ENCODE measurements around the gene APOL1. TPM values are rescaled to one million over a fixed set of nuclear protein-coding genes. Genes with fewer than 3 reads are reported as not detected.
A peak's percentile ranks its signal among the peaks of the same experiment; 100 is the strongest.

Gene APOL1
- total and polyA plus RNA-seq, 2 donors (not counting 1 experiment from before 2014, with no cell fraction given) = 3.3 to 11.2 TPM

- intact Hi-C loops (cut with micrococcal nuclease) = no loop called here
- no peak overlapping the region for H3K9ac ChIP-seq (ENCODE audit: low read length)
- H3K4me3 ChIP-seq (ENCODE audit: control extremely low read depth in 1 of 5, extremely low read depth in 1 of 5, insufficient read depth in 1 of 5, low read depth in 2 of 5, low read length in 4 of 5) = no peak overlapping the region
- peaks cover 30% of the 10 kb centered on the region for H3K4me1 Mint-ChIP-seq
- no peak overlapping the region for H3K27ac ChIP-seq (ENCODE audit: low read length in 2 of 2)
- DNase-seq (no peak), ATAC-seq (ENCODE audit: low read depth) (no peak)
- no peak overlapping the region for H3K4me3 Mint-ChIP-seq
- H4K20me1 ChIP-seq (ENCODE audit: control insufficient read depth, insufficient read depth, low read length, poor library complexity, severe bottlenecking) = no peaks in the 10 kb centered on the region
- H3K36me3 ChIP-seq (replicated peaks in 1 of 2; ENCODE audit: control extremely low read depth in 1 of 2, control insufficient read depth in 1 of 2, extremely low read depth in 1 of 2, insufficient read depth in 2 of 2, low read length in 1 of 2) = peaks cover 0 to 21% of the 10 kb centered on the region in 2 experiments
- peak overlapping the region; percentile 46 for H3K27ac Mint-ChIP-seq
- no peaks in the 10 kb centered on the region for H3K9me3 ChIP-seq (ENCODE audit: control extremely low read depth in 1 of 3, control insufficient read depth in 2 of 3, insufficient read depth in 1 of 3, low read length in 2 of 3)
- peaks cover 13 to 20% of the 10 kb centered on the region in 2 donors for H3K4me1 ChIP-seq (ENCODE audit: control insufficient read depth in 2 of 2, insufficient read depth in 2 of 2, low read length in 2 of 2)
- TF ChIP-seq CTCF (IDR thresholded peaks at IDR 0.05) (no peak), EZH2 (IDR thresholded peaks at IDR 0.05; ENCODE audit: borderline replicate concordance, insufficient read depth, low read depth, low read length, poor library complexity, severe bottlenecking) (no peak)
- POLR2A ChIA-PET = no interaction called here
- 90% methylated on average over 11 of the region's 13 CpGs for WGBS (ENCODE audit: insufficient coverage)
- no peak overlapping the region for H2AFZ ChIP-seq (ENCODE audit: insufficient read depth, low read depth, low read length, poor library complexity, severe bottlenecking)
- H3K79me2 ChIP-seq (ENCODE audit: control insufficient read depth, insufficient read depth, low read length) = peaks cover 10% of the 10 kb centered on the region
- H3K4me2 ChIP-seq (replicated peaks; ENCODE audit: low read depth, low read length, poor library complexity, severe bottlenecking) = no peak overlapping the region
- H3K27me3 Mint-ChIP-seq = no peaks in the 10 kb centered on the region
- H3K9me3 Mint-ChIP-seq (ENCODE audit: insufficient read depth) = no peaks in the 10 kb centered on the region
- no peaks in the 10 kb centered on the region for H3K27me3 ChIP-seq (replicated peaks in 1 of 4; ENCODE audit: control extremely low read depth in 1 of 4, control insufficient read depth in 3 of 4, insufficient read depth in 4 of 4, low read length in 3 of 4)
- CTCF ChIA-PET = no interaction called here
Observed at GRCh38 chr22:36257948-36258670, 5.2 kb downstream of the APOL1 start.

Data from B cell (primary cell).